Gastrocnemius medialis (tissue), 4 donors: ENCODE results near the gene R3HCC1L. TPM values are rescaled to one million over a fixed set of nuclear protein-coding genes. Genes with fewer than 3 reads are reported as not detected.

Source experiments
- ATAC-seq, 2 donors: fragments of 150-250 bp; one replicate each; pipeline ENCODE4 v1.9.1; 2016
- DNase-seq, 2 donors: peaks; one replicate each; pipeline ENCODE4 v3.0.0-alpha.2; 2019
- H3K27ac ChIP-seq, 4 donors: fragments of 200-600 bp; sonication (generic); 1 replicate in 1 of 4; 2 replicates in 3 of 4; pipeline ENCODE4 v1.5.1; 2016 to 2018; ENCODE audit warnings: mild to moderate bottlenecking in 2 of 4, moderate library complexity in 1 of 4
- H3K27me3 ChIP-seq, 3 donors: fragments of 200-600 bp; sonication (generic) in 2 of 3; 1 replicate in 1 of 3; 2 replicates in 2 of 3; pipeline versions ENCODE4 v1.5.1 to v1.6.0; 2016 to 2019; ENCODE audit warnings: mild to moderate bottlenecking in 1 of 3, moderate library complexity in 1 of 3
- H3K36me3 ChIP-seq, 2 donors: fragments of 200-600 bp; sonication (generic) in 1 of 2; one replicate each; pipeline ENCODE4 v1.5.1; 2017 to 2018
- H3K4me1 ChIP-seq, 2 donors: fragments of 200-600 bp; sonication (generic) in 1 of 2; one replicate each; pipeline ENCODE4 v1.5.1; 2016 to 2017; ENCODE audit warnings: mild to moderate bottlenecking in 2 of 2
- H3K4me3 ChIP-seq, 4 donors: fragments of 200-600 bp; sonication (generic) in 3 of 4; 1 replicate in 1 of 4; 2 replicates in 3 of 4; pipeline ENCODE4 v1.5.1; 2016 to 2019; ENCODE audit warnings: mild to moderate bottlenecking in 2 of 4
- H3K9me3 ChIP-seq, 3 donors: fragments of 200-600 bp; sonication (generic) in 2 of 3; 1 replicate in 1 of 3; 2 replicates in 2 of 3; pipeline ENCODE4 v1.5.1; 2016 to 2019
- POLR2A ChIP-seq, 2 donors: fragments of 450-650 bp; IDR thresholded peaks; one replicate each; pipeline ENCODE4 v1.6.1; 2017; ENCODE audit warnings: antibody characterized with exemption in 2 of 2, mild to moderate bottlenecking in 2 of 2, moderate library complexity in 2 of 2
- in situ Hi-C, 4 donors: fragments of 200-750 bp; cut with MboI; loops; one replicate each; pipeline versions ENCODE4 v1.15.0 to v1.8.0; 2017; ENCODE audit warnings: low sequenced_read_pairs in 4 of 4
- intact Hi-C: fragments of 100-400 bp; cut with DNase I; formaldehyde crosslinking; loops from one replicate; pipeline ENCODE4 v1.15.1; 2023; ENCODE audit warnings: low total_unique reads
- total RNA-seq, 4 donors: library from RNA; depleted of rRNA; stranded (reverse); fragments of >200 nt; gene quantifications; one replicate each; pipeline versions ENCODE4 v1.1.0 to v1.2.3, GENCODE V29; 2016
- TF ChIP-seq, protein P1 (sequence below), 5 experiments: fragments of 450-650 bp in 3 of 5; fragments of 200-600 bp in 2 of 5; sonication (generic) in 2 of 5; IDR thresholded peaks in 4 of 5; conservative IDR thresholded peaks in 1 of 5; 1 replicate in 4 of 5; 2 replicates in 1 of 5; pipeline ENCODE4 v1.5.1; 2016 to 2019; ENCODE audit warnings: antibody characterized with exemption in 5 of 5, mild to moderate bottlenecking in 3 of 5, moderate library complexity in 3 of 5

Gene R3HCC1L
- total RNA-seq, 4 donors from 2014 or later, result 6.7 to 10.8 (median 10.1) TPM

GRCh38 chr10:98259606-98260315, 125.3 kb downstream of the R3HCC1L start:
- in situ Hi-C loops, result loop anchor here in 1 of 4 donors (10.0 to 25.0 kb wide), 2 partner anchors 65 to 178 kb away; partner anchors contain the start of gene HPS1
- DNase-seq, result peak in 1 of 2 donors; percentile 57

GRCh38 chr10:98260350-98260749, 125.9 kb downstream of the R3HCC1L start:
- no peak for DNase-seq
- Histone ChIP-seq H3K4me3 (no peak overlapping the region), H3K36me3 (no peaks in the 10 kb centered on the region), H3K27ac (no peak overlapping the region), H3K27me3 (no peaks in the 10 kb centered on the region), H3K9me3 (no peaks in the 10 kb centered on the region), H3K4me1 (no peaks in the 10 kb centered on the region)
- intact Hi-C loops, result loop anchor here (10.0 kb wide), 1 partner anchor 984 kb away; no protein-coding TSS in a partner anchor
- ATAC-seq, result no peak
- TF ChIP-seq, protein P1, sequence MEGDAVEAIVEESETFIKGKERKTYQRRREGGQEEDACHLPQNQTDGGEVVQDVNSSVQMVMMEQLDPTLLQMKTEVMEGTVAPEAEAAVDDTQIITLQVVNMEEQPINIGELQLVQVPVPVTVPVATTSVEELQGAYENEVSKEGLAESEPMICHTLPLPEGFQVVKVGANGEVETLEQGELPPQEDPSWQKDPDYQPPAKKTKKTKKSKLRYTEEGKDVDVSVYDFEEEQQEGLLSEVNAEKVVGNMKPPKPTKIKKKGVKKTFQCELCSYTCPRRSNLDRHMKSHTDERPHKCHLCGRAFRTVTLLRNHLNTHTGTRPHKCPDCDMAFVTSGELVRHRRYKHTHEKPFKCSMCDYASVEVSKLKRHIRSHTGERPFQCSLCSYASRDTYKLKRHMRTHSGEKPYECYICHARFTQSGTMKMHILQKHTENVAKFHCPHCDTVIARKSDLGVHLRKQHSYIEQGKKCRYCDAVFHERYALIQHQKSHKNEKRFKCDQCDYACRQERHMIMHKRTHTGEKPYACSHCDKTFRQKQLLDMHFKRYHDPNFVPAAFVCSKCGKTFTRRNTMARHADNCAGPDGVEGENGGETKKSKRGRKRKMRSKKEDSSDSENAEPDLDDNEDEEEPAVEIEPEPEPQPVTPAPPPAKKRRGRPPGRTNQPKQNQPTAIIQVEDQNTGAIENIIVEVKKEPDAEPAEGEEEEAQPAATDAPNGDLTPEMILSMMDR (IDR thresholded peaks at IDR 0.05 in 4 of 5, conservative IDR thresholded peaks at IDR 0.05 in 1 of 5), result no peak
- no peak for TF ChIP-seq POLR2A (IDR thresholded peaks at IDR 0.05)
- in situ Hi-C loops, result loop anchor here in 1 of 4 donors (10.0 to 25.0 kb wide), 2 partner anchors 64 to 177 kb away; partner anchors contain the start of gene HPS1

More at GRCh38 chr10:98259606-98260315, 125.3 kb downstream of the R3HCC1L start:
- TF ChIP-seq, protein P1 (IDR thresholded peaks at IDR 0.05 in 4 of 5, conservative IDR thresholded peaks at IDR 0.05 in 1 of 5), result no peak
- TF ChIP-seq POLR2A (IDR thresholded peaks at IDR 0.05), result no peak
- Histone ChIP-seq H3K4me1 (no peaks in the 10 kb centered on the region), H3K27me3 (no peaks in the 10 kb centered on the region), H3K4me3 (no peak overlapping the region), H3K36me3 (no peaks in the 10 kb centered on the region), H3K9me3 (no peaks in the 10 kb centered on the region), H3K27ac (no peak overlapping the region)
- intact Hi-C loops, result loop anchor here (10.0 kb wide), 1 partner anchor 985 kb away; no protein-coding TSS in a partner anchor
- ATAC-seq, result peak; percentile 11 to 29

GRCh38 chr10:98260752-98261151, 126.3 kb downstream of the R3HCC1L start:
- Histone ChIP-seq H3K27ac (no peak overlapping the region), H3K36me3 (no peaks in the 10 kb centered on the region), H3K4me1 (peaks cover 0 to 3% of the 10 kb centered on the region in 2 donors), H3K27me3 (no peaks in the 10 kb centered on the region), H3K4me3 (no peak overlapping the region), H3K9me3 (no peaks in the 10 kb centered on the region)
- DNase-seq, result no peak
- ATAC-seq, result no peak
- TF ChIP-seq POLR2A (IDR thresholded peaks at IDR 0.05), result no peak
- TF ChIP-seq, protein P1 (IDR thresholded peaks at IDR 0.05 in 4 of 5, conservative IDR thresholded peaks at IDR 0.05 in 1 of 5), result no peak
- in situ Hi-C loops (loop anchor here in 1 of 4 donors (10.0 to 25.0 kb wide), 2 partner anchors 64 to 177 kb away; partner anchors contain the start of gene HPS1), intact Hi-C loops (loop anchor here (10.0 kb wide), 1 partner anchor 984 kb away; no protein-coding TSS in a partner anchor)

GRCh38 chr10:98261436-98262277, 127.2 kb downstream of the R3HCC1L start:
- Histone ChIP-seq H3K9me3 (no peaks in the 10 kb centered on the region), H3K27me3 (no peaks in the 10 kb centered on the region), H3K4me3 (no peak overlapping the region), H3K27ac (no peak overlapping the region), H3K4me1 (peaks cover 7 to 9% of the 10 kb centered on the region in 2 donors), H3K36me3 (no peaks in the 10 kb centered on the region)
- intact Hi-C loops, result loop anchor here (1.0 to 10.0 kb wide), 3 partner anchors 48 to 983 kb away; no protein-coding TSS in a partner anchor
- TF ChIP-seq, protein P1 (IDR thresholded peaks at IDR 0.05 in 4 of 5, conservative IDR thresholded peaks at IDR 0.05 in 1 of 5), result no peak
- no peak for TF ChIP-seq POLR2A (IDR thresholded peaks at IDR 0.05)
- DNase-seq, result no peak
- no peak for ATAC-seq
- in situ Hi-C loops, result loop anchor here in 1 of 4 donors (10.0 to 25.0 kb wide), 2 partner anchors 63 to 176 kb away; partner anchors contain the start of gene HPS1
